DLD1 (cell line): ENCODE measurements around the gene TRIM25.
"Not testable (repeated sequence)": the region's sequence is repeated elsewhere in the genome, so short reads cannot be mapped to it uniquely, and the experiment has no call there.

ENCODE experiments used
- in situ Hi-C: cut with HindIII; loops from 2 replicates; pipeline ENCODE4 v1.10.0; 2017; ENCODE audit warnings: low sequenced_read_pairs

TRIM25 gene, protein sequence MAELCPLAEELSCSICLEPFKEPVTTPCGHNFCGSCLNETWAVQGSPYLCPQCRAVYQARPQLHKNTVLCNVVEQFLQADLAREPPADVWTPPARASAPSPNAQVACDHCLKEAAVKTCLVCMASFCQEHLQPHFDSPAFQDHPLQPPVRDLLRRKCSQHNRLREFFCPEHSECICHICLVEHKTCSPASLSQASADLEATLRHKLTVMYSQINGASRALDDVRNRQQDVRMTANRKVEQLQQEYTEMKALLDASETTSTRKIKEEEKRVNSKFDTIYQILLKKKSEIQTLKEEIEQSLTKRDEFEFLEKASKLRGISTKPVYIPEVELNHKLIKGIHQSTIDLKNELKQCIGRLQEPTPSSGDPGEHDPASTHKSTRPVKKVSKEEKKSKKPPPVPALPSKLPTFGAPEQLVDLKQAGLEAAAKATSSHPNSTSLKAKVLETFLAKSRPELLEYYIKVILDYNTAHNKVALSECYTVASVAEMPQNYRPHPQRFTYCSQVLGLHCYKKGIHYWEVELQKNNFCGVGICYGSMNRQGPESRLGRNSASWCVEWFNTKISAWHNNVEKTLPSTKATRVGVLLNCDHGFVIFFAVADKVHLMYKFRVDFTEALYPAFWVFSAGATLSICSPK

DNA sequence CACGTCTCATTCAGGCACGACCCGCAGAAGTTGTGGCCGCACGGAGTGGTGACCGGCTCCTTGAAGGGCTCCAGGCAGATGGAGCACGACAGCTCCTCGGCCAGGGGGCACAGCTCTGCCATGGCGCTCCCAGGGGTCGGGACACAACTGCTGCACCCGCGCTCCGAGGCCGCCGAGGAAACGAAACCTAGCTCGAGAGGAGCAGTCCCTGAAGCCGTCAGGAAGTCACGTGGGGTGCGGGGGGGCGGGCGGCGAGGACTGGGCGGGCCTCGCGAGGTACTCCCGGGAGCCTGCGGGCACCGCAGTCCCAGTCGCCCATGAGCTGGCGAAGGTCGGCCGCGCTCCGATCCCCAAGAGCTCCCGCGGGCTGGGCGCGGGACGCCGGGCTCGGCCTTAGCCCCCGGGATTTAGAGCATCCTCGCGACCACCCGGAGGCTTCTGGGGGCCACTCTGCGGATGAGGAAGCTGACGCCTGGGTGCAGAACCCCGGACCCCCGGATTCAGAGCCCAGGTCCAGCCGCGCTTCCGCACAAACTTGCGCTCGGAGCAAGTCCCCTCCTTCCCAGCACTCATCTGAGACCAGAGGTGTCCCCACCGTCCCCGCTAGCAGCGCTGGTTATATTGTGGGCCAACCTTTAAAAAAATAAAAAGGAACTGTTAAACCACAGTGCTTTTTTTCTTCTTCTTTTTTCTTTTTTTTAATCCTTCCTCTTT lies at the start of gene TRIM25:
Gene TRIM25, minus strand, starts transcription at position 183 of the 714 bp plus-strand sequence. Its CDS starts 61 bp downstream, at position 122.
- in situ Hi-C loops = no loop called here

DNA sequence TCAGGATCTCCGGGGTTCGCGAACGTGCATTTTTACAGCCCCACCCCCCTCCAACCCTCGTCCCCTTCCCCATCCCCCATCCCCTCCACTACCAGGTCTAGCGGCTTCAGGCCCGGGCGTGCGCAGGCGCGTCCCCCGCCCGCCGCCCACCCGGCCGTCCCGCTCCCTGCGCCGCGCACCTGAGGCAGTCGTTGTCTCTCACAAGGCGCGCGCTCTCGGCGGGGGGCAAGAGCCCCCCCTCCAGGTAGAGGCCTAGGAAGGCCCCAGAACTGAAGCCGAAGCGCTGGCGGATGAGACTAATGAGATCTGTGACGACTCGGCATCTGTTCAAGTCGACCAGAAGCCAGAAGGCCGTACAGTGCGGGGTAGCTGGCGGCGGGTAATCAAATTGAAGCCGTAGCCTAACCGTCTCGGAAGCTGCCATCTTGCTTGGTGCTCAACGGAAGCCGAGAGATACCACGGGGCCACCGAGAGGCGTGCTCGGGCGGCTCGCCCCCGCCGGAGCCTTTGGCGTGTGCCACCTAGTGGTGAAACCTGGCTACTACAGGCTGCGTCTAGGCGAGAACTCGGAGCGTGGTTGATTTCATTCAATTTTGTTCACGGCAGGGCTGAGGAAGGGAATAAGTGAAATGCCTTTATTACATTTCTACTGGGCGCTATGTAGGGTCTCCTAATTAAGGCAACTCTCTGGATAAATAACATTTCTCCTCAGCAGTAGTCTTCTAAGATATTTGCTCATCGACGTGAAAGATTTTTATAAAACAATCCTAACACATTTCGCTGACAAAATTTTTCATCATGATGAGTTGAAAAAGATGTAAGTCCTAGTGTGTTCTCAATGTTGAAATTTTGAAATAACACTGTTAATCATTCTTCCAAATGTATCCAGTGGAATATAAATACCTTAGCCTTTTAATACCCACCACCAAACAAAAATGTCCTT lies 47.0 kb upstream of the TRIM25 start, which contains the start of gene COIL:
Gene COIL, minus strand, starts transcription at position 455 of the 943 bp plus-strand sequence. Its CDS starts 31 bp downstream, at position 424.
- in situ Hi-C loops = no loop called here

DNA sequence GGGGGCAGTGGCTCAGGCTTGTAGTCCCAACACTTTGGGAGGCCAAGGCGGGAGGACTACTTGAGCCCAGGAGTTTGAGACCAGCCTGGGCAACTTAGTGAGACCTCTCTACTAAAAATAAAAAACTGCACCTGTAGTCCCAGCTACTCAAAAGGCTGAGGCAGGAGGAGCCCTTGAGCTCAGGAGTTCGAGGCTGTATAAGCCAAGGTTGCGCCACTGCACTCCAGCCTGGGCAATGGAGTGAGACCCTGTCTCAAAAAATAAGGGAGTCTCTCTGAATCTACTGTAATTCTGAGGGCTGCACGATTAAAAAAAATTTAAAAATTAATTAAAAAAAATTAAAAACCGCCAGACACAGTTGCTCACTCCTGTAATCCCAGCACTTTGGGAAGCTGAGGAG lies 43.1 kb upstream of the TRIM25 start:
- in situ Hi-C loops = no loop called here

DNA sequence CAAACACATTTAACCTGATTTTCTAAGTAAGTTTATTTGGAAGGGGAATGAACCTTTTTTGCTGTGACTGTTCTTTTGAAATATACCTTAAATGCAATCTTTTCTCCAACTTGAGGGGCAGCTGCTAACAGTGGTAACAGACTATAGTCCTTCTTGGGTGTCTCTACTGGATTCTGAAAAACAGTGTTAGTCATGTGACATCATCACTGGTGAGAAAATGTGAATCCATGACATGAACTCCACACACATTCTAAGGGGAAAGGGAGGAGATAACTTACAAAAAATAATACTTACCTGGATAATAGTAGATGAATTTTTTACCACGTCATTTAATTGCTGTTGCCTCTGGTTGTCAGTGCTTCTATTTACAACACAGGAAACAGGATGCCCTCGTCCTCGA lies 35.7 kb upstream of the TRIM25 start:
- in situ Hi-C loops = no loop called here

DNA sequence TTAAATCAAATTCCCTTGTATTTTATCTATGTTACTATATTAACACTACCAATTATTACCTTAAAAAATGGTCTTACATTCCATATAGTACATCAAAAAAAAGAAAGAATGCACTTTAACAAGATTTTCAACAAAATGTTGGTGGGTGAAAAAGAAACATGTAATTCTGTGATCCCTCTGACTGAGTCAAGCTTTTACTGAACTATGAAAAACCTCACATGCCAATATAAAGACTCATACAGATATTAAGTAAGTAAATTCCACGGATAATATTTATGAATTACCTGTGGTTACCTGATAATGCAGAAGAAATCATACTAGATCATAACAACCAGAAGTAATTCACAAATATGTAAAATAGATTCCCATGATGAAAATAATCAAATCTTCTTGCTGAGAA lies 34.6 kb upstream of the TRIM25 start:
- in situ Hi-C loops = no loop called here

DNA sequence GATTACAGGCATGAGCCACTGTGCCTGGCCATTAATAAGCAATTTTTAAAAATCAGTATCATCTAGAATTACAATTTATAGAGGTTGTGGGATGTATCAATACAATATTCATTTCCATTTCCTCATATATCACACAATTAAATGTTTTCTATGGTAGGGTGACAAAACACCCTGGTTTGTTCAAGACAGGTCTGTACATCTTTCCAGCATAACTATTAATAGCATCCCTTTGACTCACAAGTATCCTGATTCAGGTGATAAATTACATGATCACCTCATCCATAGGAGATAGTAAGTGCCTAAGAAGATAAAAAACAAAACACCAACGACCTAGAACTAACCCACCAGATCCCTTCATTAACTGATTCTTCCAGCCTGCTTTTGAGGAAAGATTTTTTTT lies 33.9 kb upstream of the TRIM25 start:
- in situ Hi-C loops = no loop called here

DNA sequence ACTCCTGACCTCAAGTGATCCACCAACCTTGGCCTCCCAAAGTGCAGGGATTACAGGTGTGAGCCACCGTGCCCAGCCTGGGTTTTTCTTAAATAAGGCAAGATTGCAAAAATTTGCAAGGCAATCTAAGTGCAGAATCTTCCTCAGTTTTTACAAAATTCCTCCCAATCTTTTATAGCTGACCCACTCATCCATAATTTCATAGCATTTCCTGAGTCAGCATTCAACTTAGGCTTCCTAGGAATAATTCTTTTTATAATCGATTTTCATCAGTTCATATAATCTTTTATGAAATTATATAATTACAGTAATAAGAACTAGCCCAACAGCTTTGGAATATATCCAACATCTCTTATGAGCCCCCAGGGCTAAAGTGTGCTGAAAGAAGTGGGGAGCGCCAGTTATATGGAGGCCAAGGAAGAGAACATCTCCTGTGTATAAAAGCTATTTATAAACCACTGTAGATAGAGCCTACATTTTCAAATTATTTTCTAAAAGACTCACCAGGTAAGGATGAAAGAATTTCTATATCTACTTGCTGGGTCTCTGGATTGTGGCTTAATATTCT lies 32.2 kb upstream of the TRIM25 start:
- in situ Hi-C loops = no loop called here

DNA sequence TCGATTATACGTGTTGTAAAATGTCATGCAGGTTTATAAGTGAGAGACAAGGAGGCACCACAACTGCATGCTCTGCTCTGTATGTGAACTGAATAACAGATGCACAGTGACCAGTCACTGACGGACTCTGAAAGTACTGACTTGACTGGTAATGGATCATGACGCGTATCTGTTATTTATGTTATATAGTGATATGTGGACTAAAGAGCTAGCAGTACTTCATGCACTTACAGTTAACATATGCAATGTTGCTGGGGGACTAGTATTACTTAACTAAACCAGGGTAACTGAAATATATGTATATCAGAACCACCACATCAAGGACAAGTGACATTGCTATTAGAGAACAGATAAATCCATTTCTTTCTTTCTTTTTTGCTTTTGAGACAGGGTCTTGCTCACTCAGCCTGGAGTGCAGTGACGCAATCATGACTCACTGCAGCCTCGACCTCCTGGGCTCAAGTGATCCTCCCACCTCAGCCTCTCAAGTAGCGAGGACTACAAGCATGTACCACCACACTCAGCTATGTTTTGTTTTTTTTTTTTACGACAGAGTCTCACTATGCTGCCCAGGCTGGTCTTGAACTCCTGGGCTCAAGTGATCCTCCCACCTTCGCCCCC lies 29.8 kb upstream of the TRIM25 start:
- in situ Hi-C loops = no loop called here

DNA sequence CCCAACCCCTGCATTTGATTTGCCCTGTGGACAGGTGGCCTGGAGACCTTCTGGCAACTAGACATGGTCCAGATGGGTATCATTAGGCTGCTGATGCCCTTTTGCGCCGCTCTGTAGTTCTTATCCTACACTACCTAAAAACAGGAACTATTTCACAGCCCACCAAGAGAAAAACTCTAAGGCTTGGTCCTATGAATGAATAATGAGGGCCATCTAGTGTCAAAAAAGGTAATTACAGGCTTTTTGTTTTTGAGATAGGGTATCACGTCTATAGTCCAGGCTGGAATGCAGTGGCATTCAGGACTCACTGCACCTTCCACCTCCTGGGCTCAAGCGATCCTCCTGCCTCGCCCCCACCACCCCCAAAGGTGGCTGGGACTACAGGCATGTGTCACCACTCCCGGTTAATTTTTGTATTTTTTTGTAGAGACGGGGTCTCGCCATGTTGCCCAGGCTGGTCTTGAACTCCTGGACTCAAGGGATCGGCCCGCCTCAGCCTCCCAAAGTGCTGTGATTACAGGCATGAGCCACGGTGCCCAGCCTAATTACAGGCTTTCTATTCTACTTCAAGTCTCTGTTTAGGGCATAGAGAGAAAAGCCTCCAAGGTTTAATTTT lies 26.1 kb upstream of the TRIM25 start:
- in situ Hi-C loops = no loop called here

DNA sequence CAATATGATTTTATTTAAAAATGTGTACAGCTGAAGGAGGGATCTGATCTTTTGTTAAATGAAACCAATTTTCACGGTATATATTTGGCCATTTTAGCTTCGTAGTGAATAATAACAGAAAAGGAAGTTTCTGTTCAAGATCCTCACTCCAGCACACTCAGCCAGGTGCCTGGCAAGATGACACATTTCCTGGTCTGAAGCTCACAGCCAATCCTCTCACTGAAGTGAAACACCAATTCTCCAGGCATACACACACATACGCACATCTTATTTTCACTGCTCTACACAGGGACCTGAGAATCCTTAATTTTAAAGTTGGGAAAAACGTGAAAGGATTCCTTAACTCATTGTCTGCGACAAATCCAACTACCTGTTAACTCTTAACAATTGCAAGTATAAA lies 24.4 kb upstream of the TRIM25 start:
- in situ Hi-C loops = not testable (repeated sequence)

DNA sequence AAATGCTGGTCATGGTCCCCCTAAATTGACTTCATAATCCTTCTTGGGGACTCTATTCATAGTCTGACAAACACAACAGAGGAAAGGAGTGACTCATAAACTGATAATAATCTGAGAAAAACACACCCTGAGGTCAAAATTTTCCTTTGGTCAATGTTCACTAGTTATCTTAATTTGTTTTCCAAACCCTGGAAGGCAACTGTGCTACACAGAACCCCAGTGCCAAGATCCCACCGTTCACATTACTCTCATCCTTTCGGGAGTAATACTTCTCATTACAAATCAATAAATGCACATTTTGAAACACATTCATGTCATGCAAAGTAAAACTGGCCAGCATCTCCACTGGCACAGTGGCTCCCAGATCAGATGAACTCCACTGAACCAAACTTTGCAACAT lies 23.8 kb upstream of the TRIM25 start:
- in situ Hi-C loops = no loop called here

DNA sequence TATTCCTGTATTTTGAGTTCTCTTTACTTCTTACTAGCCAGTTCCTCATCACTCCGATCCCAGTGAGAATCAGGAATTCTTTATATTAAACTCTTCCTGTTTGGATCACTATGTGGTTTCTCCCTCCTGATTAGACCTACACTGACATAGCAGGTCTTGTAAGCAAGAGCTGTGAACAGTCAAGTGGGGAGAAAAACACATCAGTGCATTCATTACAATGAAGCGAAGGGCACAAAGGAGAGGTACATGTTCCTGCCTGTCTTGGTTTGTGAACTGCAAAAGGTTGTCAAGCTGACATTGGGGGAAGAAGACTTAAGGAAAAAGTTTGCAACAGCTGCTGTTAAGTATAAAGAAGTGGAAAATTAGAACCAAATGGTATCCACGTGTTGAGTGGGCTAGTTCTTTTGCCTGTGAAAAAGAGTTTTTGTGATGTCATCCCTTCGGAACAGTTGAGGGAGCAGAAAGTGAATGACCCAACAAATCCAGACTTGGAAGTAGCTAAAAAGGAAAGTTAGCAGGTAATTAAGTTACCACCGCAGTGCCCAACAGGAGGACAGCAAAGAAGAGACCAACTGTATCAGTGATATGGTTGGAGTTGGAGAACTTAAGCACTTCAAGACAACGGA lies 23.0 kb upstream of the TRIM25 start:
- in situ Hi-C loops = no loop called here

DNA sequence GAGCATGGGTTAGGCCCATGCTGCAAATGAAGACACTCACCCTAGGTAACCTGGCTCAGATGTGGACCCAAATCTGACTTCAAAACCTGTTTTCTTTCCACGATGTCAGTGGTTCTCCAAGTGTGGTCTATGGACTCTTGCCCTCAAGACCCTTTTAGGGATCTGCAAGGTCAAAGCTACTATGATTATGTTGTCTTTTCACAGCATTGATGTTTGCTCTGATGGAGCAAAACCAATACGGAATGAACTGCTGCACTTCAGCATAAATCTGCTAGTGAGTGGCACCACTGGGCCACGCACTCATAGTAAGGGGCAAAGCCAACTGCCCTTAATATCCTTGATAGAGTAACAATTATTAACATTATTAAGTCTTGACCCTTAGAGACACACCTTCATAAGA lies 21.6 kb upstream of the TRIM25 start:
- in situ Hi-C loops = no loop called here

DNA sequence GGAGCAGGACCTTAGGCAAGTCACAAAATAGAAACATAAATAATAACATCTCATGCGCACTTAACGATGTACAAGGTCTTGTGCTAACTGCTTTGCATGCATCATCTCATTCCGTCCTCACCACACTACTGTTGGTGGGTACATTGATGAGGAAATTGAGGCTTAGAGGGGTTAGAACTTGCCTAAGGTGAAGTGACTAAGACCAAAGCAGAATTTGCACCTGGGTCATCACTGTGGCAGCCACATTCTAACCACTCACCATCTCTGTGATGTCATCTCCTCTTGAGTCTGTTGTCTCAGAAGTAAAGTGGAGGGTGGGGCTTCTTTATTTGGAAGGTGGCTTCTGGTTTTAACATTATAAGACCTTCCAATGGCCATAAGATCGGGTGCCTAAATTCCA lies 20.4 kb upstream of the TRIM25 start:
- in situ Hi-C loops = no loop called here

DNA sequence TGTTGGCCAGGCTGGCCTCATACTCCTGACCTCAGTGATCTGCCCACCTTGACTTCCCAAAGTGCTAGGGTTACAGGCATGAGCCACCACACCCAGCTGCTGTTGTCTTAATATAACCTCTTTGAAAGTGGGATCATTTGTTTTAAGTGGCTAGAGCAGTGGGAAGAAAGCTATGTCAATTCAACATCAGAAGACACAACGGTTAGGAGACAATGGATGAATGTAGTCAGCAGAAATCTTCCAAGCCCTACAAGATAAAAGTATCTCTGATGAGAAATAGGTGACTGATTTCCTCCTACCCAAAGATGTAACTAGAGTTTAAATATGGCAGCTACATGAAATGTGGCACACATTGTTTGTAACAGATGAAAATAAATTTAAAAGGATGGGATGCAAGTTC lies 20.0 kb upstream of the TRIM25 start:
- in situ Hi-C loops = no loop called here

DNA sequence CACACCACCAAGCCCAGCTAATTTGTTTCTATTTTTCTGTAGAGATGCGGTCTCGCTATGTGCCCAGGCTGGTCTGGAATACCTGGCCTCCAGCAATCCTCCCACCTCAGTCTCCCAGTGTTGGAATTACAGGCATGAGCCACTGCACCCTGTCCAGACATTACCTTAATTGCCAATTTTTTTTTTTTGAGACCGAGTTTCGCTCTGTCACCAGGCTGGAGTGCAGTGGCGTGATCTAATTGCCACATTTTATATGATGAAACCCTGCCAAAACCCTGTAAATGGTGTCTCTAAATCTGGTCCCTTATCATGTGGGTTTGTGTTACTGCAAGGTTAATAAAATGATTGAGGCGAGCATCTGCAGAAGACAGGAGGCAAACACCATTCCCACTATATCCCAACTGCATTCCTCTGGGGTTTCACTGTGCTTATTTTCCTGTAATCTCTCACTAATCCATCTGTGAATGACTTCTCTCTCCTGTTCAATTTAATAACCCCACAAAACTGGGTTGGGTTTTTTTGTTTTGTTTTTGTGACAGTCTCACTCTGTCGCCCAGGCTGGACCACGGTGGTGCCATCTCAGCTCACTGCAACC lies 19.4 kb upstream of the TRIM25 start:
- in situ Hi-C loops = no loop called here

DNA sequence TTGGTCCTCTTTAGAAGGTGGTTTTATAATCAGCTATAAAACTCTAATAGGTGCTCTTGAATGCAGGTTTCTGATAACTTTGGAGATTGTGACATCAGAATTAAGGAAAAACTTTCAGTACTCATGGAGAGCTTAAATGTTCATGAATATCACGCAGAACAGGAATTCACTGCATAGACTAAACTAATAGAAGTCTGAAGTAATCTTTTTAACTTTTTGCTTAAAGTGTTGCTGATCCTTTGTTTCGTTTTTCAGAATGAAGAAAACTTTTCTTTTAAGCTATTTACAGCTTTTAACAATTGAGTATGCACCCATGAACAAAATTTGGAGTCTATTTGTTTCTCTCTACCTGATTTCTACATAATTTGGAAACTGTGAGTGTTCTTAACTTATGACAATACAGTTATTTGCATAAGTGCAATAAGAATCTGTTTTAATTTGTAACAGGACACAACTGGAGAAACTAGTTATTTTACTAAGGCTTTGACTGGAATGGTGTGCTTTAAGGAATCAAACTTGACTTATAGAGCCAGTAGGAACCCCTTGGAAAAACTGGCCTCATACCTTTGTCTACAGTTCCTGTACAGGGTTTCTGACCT lies 17.0 kb upstream of the TRIM25 start:
- in situ Hi-C loops = no loop called here

DNA sequence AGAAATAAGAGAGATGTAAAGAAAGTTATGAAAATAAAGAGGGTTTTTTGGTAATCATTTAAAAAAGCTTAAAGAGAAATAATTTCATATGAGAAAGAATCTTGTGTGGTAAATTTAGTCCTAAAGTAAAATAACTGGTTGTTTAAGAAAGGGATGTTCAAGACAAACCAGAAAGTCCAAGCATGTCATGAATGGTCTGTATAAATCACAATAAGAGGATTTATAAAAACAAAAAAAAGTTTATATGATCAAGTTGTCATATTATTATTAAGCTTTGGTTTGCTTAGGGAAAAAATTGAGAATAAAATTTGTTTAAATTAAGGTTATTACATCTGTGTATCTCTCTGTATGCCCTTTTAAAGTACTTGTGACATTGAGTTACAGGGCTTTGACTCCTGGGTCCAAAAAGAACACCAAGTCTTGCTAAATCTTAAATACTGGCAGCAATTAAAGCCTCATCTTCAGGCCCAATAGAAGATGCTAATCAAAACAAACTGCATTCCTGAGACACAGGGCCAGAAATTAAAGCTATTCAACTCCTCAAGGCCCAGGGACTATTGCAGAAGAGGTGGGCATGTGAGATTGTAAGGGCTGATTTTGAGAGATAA lies 15.6 kb upstream of the TRIM25 start:
- in situ Hi-C loops = no loop called here
